ENCODE data around the gene ATP10B. TPM values are rescaled to one million over a fixed set of nuclear protein-coding genes. Genes with fewer than 3 reads are reported as not detected.

Gene ATP10B
- total RNA-seq, 4 donors from 2014 or later, result 63.5 to 112 (median 87.7) TPM

GRCh38 chr5:160749026-160749425 is 103.0 kb downstream of the ATP10B start:
- TF ChIP-seq POLR2A (IDR thresholded peaks at IDR 0.05), result no peak
- TF ChIP-seq CTCF (IDR thresholded peaks at IDR 0.05), result no peak
- no peak overlapping the region for H3K27ac ChIP-seq
- DNase-seq, result no peak
- no peaks in the 10 kb centered on the region for H3K9me3 ChIP-seq
- H3K36me3 ChIP-seq, result no peaks in the 10 kb centered on the region
- no peaks in the 10 kb centered on the region for H3K27me3 ChIP-seq
- H3K4me1 ChIP-seq, result no peaks in the 10 kb centered on the region
- H3K4me3 ChIP-seq, result no peak overlapping the region

- H3K36me3 ChIP-seq, result no peaks in the 10 kb centered on the region
- H3K27ac ChIP-seq, result no peak overlapping the region
- DNase-seq, result no peak
- H3K4me1 ChIP-seq, result no peaks in the 10 kb centered on the region
- TF ChIP-seq POLR2A (IDR thresholded peaks at IDR 0.05) (no peak), CTCF (IDR thresholded peaks at IDR 0.05) (no peak)
- H3K4me3 ChIP-seq, result no peak overlapping the region
- H3K9me3 ChIP-seq, result no peaks in the 10 kb centered on the region
- no peaks in the 10 kb centered on the region for H3K27me3 ChIP-seq
These were observed 104.0 kb downstream of the ATP10B start for GRCh38 chr5:160747987-160748386.

GRCh38 chr5:160747559-160747958 is 104.5 kb downstream of the ATP10B start:
- Histone ChIP-seq H3K9me3 (no peaks in the 10 kb centered on the region), H3K4me1 (no peaks in the 10 kb centered on the region), H3K36me3 (no peaks in the 10 kb centered on the region), H3K27me3 (no peaks in the 10 kb centered on the region), H3K4me3 (no peak overlapping the region), H3K27ac (no peak overlapping the region)
- TF ChIP-seq POLR2A (IDR thresholded peaks at IDR 0.05), result no peak
- TF ChIP-seq CTCF (IDR thresholded peaks at IDR 0.05), result no peak
- DNase-seq, result no peak

- Histone ChIP-seq H3K27me3 (no peaks in the 10 kb centered on the region), H3K27ac (no peak overlapping the region), H3K4me3 (no peak overlapping the region), H3K4me1 (no peaks in the 10 kb centered on the region), H3K9me3 (no peaks in the 10 kb centered on the region), H3K36me3 (no peaks in the 10 kb centered on the region)
- TF ChIP-seq POLR2A (IDR thresholded peaks at IDR 0.05) (no peak), CTCF (IDR thresholded peaks at IDR 0.05) (no peak)
- DNase-seq, result no peak
These were observed 107.5 kb downstream of the ATP10B start for GRCh38 chr5:160744268-160745101.

- H3K4me3 ChIP-seq, result no peak overlapping the region
- TF ChIP-seq POLR2A (IDR thresholded peaks at IDR 0.05), result no peak
- no peak for TF ChIP-seq CTCF (IDR thresholded peaks at IDR 0.05)
These were observed 109.0 kb downstream of the ATP10B start for GRCh38 chr5:160743027-160743426.

More at GRCh38 chr5:160743027-160743426, 109.0 kb downstream of the ATP10B start:
- Histone ChIP-seq H3K36me3 (no peaks in the 10 kb centered on the region), H3K27ac (no peak overlapping the region), H3K27me3 (no peaks in the 10 kb centered on the region), H3K4me1 (no peaks in the 10 kb centered on the region), H3K9me3 (no peaks in the 10 kb centered on the region)
- DNase-seq, result no peak

Data from Peyer's patch (tissue), 4 donors.